Left ventricle myocardium inferior (tissue), 1 donor: ENCODE data around the gene COL15A1. TPM values are rescaled to one million over a fixed set of nuclear protein-coding genes. Genes with fewer than 3 reads are reported as not detected.
A peak's percentile ranks its signal among the peaks of the same experiment; 100 is the strongest.

Experiments
- DNase-seq: peaks from one replicate; pipeline ENCODE4 v3.0.0-alpha.2; 2020
- H3K27ac ChIP-seq: fragments of 200-600 bp; replicated peaks from 2 replicates; pipeline ENCODE4 v1.8.0; 2021
- H3K27me3 ChIP-seq: fragments of 200-600 bp; 2 replicates; pipeline ENCODE4 v1.8.0; 2021; ENCODE audit warnings: low read depth
- H3K36me3 ChIP-seq: fragments of 200-600 bp; 2 replicates; pipeline ENCODE4 v1.8.0; 2021
- H3K4me1 ChIP-seq: fragments of 200-600 bp; 2 replicates; pipeline ENCODE4 v1.8.0; 2021
- H3K4me3 ChIP-seq: fragments of 200-600 bp; 2 replicates; pipeline ENCODE4 v1.8.0; 2021; ENCODE audit warnings: mild to moderate bottlenecking, moderate library complexity
- H3K9me3 ChIP-seq: fragments of 200-600 bp; replicated peaks from 2 replicates; pipeline ENCODE4 v1.8.0; 2021
- CTCF ChIP-seq: fragments of 200-600 bp; IDR thresholded peaks from 2 replicates; pipeline ENCODE4 v1.8.0; 2021; ENCODE audit warnings: antibody characterized with exemption, mild to moderate bottlenecking, borderline replicate concordance
- intact Hi-C: fragments of 100-400 bp; cut with micrococcal nuclease; formaldehyde crosslinking; loops from one replicate; pipeline ENCODE4 v1.11.0; 2022
- total RNA-seq: library from RNA; stranded (reverse); fragmentation: NEBNext Ultra II Directional; extraction: Animal tissue kit (Norgen Biotek cat#: 25700); gene quantifications from one replicate; pipeline ENCODE4 v1.2.1, GENCODE V29; 2021
- donor health status: DM: no; HTN: yes; CAD: no; lungs with severe emphysema.

Gene COL15A1
- total RNA-seq, 1 donor from 2014 or later: 45.4 TPM

- no peaks in the 10 kb centered on the region for H3K27me3 ChIP-seq
- H3K4me1 ChIP-seq: peaks cover 82% of the 10 kb centered on the region
- H3K27ac ChIP-seq: no peak overlapping the region
- TF ChIP-seq CTCF: no peak
- H3K36me3 ChIP-seq: no peaks in the 10 kb centered on the region
- no peak for DNase-seq
- intact Hi-C loops: no loop called here
- H3K9me3 ChIP-seq: no peaks in the 10 kb centered on the region
- H3K4me3 ChIP-seq: no peak overlapping the region
Measured at GRCh38 chr9:99108131-99108530, 164.4 kb downstream of the COL15A1 start.

GRCh38 chr9:99109522-99109921, 165.8 kb downstream of the COL15A1 start:
- Histone ChIP-seq H3K9me3 (no peaks in the 10 kb centered on the region), H3K4me1 (peaks cover 83% of the 10 kb centered on the region), H3K36me3 (no peaks in the 10 kb centered on the region), H3K27ac (no peak overlapping the region), H3K27me3 (no peaks in the 10 kb centered on the region), H3K4me3 (no peak overlapping the region)
- DNase-seq: no peak
- TF ChIP-seq CTCF: no peak
- intact Hi-C loops: no loop called here

- no peaks in the 10 kb centered on the region for H3K9me3 ChIP-seq
- H3K27me3 ChIP-seq: no peaks in the 10 kb centered on the region
- H3K4me3 ChIP-seq: no peak overlapping the region
- no peak overlapping the region for H3K27ac ChIP-seq
- H3K4me1 ChIP-seq: peaks cover 80% of the 10 kb centered on the region
- intact Hi-C loops: no loop called here
- DNase-seq: no peak
- no peak for TF ChIP-seq CTCF
- no peaks in the 10 kb centered on the region for H3K36me3 ChIP-seq
Measured at GRCh38 chr9:99112750-99113413, 169.2 kb downstream of the COL15A1 start.

- intact Hi-C loops: no loop called here
- Histone ChIP-seq H3K27ac (peak overlapping the region; percentile 1), H3K4me1 (peaks cover 73% of the 10 kb centered on the region), H3K9me3 (no peaks in the 10 kb centered on the region), H3K4me3 (no peak overlapping the region), H3K36me3 (no peaks in the 10 kb centered on the region), H3K27me3 (no peaks in the 10 kb centered on the region)
- DNase-seq: no peak
- no peak for TF ChIP-seq CTCF
Measured at GRCh38 chr9:99113414-99114048, 169.8 kb downstream of the COL15A1 start.

GRCh38 chr9:99114049-99114440, 170.3 kb downstream of the COL15A1 start:
- H3K4me1 ChIP-seq: peaks cover 68% of the 10 kb centered on the region
- H3K9me3 ChIP-seq: no peaks in the 10 kb centered on the region
- no peak overlapping the region for H3K4me3 ChIP-seq
- no peak for TF ChIP-seq CTCF
- H3K36me3 ChIP-seq: no peaks in the 10 kb centered on the region
- no peak for DNase-seq
- intact Hi-C loops: no loop called here
- H3K27ac ChIP-seq: no peak overlapping the region
- no peaks in the 10 kb centered on the region for H3K27me3 ChIP-seq
